ENCODE data around the gene RFTN1. TPM values are rescaled to one million over a fixed set of nuclear protein-coding genes. Genes with fewer than 3 reads are reported as not detected.

The RFTN1 gene
- total RNA-seq, 2 experiments from 2014 or later = 81.8 to 152 TPM

DNA sequence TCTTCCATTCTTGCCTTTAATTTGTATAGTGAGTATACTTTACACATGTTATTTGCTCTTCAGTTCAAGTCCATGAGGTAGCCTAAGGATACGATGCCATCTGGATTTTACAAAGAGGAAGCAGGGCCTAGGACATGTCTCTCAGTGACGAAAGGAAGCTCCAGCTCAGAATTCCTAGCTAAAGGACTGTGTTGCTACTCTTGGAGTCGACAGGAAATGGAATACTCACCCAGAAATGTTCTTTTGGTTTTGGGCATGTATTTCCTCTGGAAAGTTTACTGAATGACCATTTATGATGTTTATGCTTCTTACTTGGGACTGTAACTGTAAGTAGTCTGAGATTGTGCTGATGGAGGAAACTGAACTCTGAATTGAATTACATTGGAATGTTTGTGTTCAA lies 236.0 kb downstream of the RFTN1 start:
- POLR2A ChIA-PET = no interaction called here
- no peak for TF ChIP-seq EZH2phosphoT487 (IDR thresholded peaks at IDR 0.05; ENCODE audit: borderline replicate concordance, low read depth, low read length)
- no peak overlapping the region for H2AFZ ChIP-seq (ENCODE audit: low read length)
- no peaks in the 10 kb centered on the region for H4K20me1 ChIP-seq (ENCODE audit: insufficient read depth, low read length)
- intact Hi-C loops (cut with micrococcal nuclease; ENCODE audit: unreplicated experiment) = no loop called here
- no peak for DNase-seq (ENCODE audit: low spot score)
- no peaks in the 10 kb centered on the region for H3K4me1 ChIP-seq (ENCODE audit: insufficient read depth, low read length, poor library complexity, severe bottlenecking)
- no peaks in the 10 kb centered on the region for H3K79me2 ChIP-seq (ENCODE audit: insufficient read depth, low read depth, low read length)
- peaks cover 60% of the 10 kb centered on the region for H3K36me3 ChIP-seq (ENCODE audit: insufficient read depth, low read length)
- no peak overlapping the region for H3K4me2 ChIP-seq (ENCODE audit: low read length)
- CTCF ChIA-PET (ENCODE audit: unreplicated experiment) = no interaction called here
- H3K27ac ChIP-seq (ENCODE audit: low read depth, low read length, poor library complexity, severe bottlenecking) = no peak overlapping the region
- BruUV-seq (replicated peaks) = no TSS peak
- no peak overlapping the region for H3K4me3 ChIP-seq (ENCODE audit: low read depth, low read length, poor library complexity, severe bottlenecking)
- H3K9me2 ChIP-seq (ENCODE audit: insufficient read depth, low read length) = no peaks in the 10 kb centered on the region
- H3K9me3 ChIP-seq (ENCODE audit: low read length) = no peaks in the 10 kb centered on the region

DNA sequence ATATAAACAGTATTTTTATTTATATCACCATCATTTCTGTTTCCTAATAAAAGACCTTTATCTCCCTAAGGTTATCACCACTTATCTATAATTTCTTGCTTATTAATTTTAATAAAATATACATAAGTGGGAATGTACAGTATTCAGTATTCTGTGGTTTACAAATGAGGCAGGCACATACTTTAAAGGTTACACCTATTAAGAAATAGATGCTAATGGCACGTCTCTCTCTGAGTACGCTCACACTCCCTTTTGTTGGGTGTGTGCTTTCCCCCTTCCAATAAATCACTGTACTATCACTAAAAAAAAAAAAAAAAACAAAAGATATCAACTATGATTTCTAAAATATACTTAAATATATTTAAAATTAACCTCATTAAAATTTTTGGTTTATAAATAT lies 239.6 kb downstream of the RFTN1 start:
- Histone ChIP-seq H3K4me2 (ENCODE audit: low read length) (no peak overlapping the region), H3K4me1 (ENCODE audit: insufficient read depth, low read length, poor library complexity, severe bottlenecking) (no peaks in the 10 kb centered on the region), H3K4me3 (ENCODE audit: low read depth, low read length, poor library complexity, severe bottlenecking) (no peak overlapping the region), H3K79me2 (ENCODE audit: insufficient read depth, low read depth, low read length) (peaks cover 5% of the 10 kb centered on the region; the same call in 1 of the 2 replicates), H3K9me3 (ENCODE audit: low read length) (no peaks in the 10 kb centered on the region), H3K27ac (ENCODE audit: low read depth, low read length, poor library complexity, severe bottlenecking) (no peak overlapping the region), H3K36me3 (ENCODE audit: insufficient read depth, low read length) (peaks cover 80% of the 10 kb centered on the region), H3K9me2 (ENCODE audit: insufficient read depth, low read length) (no peaks in the 10 kb centered on the region), H4K20me1 (ENCODE audit: insufficient read depth, low read length) (no peaks in the 10 kb centered on the region), H2AFZ (ENCODE audit: low read length) (no peak overlapping the region)
- intact Hi-C loops (cut with micrococcal nuclease; ENCODE audit: unreplicated experiment) = no loop called here
- POLR2A ChIA-PET = interaction anchor here (0.7 to 1.5 kb wide), 5 partner anchors 13 to 922 kb away, joined by 3 to 5 read pairs (median 3); no protein-coding TSS in a partner anchor
- CTCF ChIA-PET (ENCODE audit: unreplicated experiment) = no interaction called here
- DNase-seq (ENCODE audit: low spot score) = no peak
- TF ChIP-seq EZH2phosphoT487 (IDR thresholded peaks at IDR 0.05; ENCODE audit: borderline replicate concordance, low read depth, low read length) = no peak
- TF ChIP-seq, protein P1, sequence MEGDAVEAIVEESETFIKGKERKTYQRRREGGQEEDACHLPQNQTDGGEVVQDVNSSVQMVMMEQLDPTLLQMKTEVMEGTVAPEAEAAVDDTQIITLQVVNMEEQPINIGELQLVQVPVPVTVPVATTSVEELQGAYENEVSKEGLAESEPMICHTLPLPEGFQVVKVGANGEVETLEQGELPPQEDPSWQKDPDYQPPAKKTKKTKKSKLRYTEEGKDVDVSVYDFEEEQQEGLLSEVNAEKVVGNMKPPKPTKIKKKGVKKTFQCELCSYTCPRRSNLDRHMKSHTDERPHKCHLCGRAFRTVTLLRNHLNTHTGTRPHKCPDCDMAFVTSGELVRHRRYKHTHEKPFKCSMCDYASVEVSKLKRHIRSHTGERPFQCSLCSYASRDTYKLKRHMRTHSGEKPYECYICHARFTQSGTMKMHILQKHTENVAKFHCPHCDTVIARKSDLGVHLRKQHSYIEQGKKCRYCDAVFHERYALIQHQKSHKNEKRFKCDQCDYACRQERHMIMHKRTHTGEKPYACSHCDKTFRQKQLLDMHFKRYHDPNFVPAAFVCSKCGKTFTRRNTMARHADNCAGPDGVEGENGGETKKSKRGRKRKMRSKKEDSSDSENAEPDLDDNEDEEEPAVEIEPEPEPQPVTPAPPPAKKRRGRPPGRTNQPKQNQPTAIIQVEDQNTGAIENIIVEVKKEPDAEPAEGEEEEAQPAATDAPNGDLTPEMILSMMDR (conservative IDR thresholded peaks at IDR 0.05; ENCODE audit: low read length) = no peak
- no TSS peak for BruUV-seq (replicated peaks)

DNA sequence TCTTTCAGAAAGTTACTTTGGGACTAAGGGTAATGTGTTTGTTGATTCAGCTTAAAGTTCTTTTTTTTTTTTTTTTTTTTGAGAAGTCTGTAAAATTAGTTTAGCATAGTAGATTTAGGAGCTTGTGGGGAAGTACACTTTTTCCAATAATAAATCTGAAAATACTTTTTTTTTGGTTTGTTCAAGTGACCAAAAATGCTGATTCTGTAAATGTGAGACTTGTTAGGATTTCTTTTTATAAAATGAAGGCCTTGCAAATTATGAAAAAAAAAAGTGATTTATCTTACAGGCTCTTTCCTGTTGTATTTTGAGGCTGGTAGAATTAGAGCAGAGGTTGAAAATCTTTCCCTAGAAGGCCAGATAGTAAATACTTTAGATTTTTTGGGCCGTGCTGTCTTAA lies 240.9 kb downstream of the RFTN1 start:
- no peaks in the 10 kb centered on the region for H4K20me1 ChIP-seq (ENCODE audit: insufficient read depth, low read length)
- no peak overlapping the region for H3K4me2 ChIP-seq (ENCODE audit: low read length)
- intact Hi-C loops (cut with micrococcal nuclease; ENCODE audit: unreplicated experiment) = no loop called here
- peaks cover 69% of the 10 kb centered on the region for H3K36me3 ChIP-seq (ENCODE audit: insufficient read depth, low read length)
- H3K79me2 ChIP-seq (ENCODE audit: insufficient read depth, low read depth, low read length) = peaks cover 18% of the 10 kb centered on the region
- H3K9me3 ChIP-seq (ENCODE audit: low read length) = no peaks in the 10 kb centered on the region
- peaks cover 10% of the 10 kb centered on the region for H3K4me1 ChIP-seq (ENCODE audit: insufficient read depth, low read length, poor library complexity, severe bottlenecking)
- BruUV-seq (replicated peaks) = no TSS peak
- TF ChIP-seq EZH2phosphoT487 (IDR thresholded peaks at IDR 0.05; ENCODE audit: borderline replicate concordance, low read depth, low read length) = no peak
- TF ChIP-seq, protein P1 (conservative IDR thresholded peaks at IDR 0.05; ENCODE audit: low read length) = no peak
- H3K9me2 ChIP-seq (ENCODE audit: insufficient read depth, low read length) = no peaks in the 10 kb centered on the region
- DNase-seq (ENCODE audit: low spot score) = no peak
- ChIA-PET POLR2A (interaction anchor here (0.6 to 1.0 kb wide), 3 partner anchors 10 to 595 kb away, joined by 3 to 5 read pairs (median 4); no protein-coding TSS in a partner anchor), CTCF (ENCODE audit: unreplicated experiment) (no interaction called here)
- no peak overlapping the region for H2AFZ ChIP-seq (ENCODE audit: low read length)
- H3K4me3 ChIP-seq (ENCODE audit: low read depth, low read length, poor library complexity, severe bottlenecking) = no peak overlapping the region
- H3K27ac ChIP-seq (ENCODE audit: low read depth, low read length, poor library complexity, severe bottlenecking) = no peak overlapping the region

All from OCI-LY7 (cell line).